A673 (cell line): Measurements from ENCODE around the gene HSPB3.

Experiments
- EZH2 ChIP-seq: fragments of 200-600 bp; sonication (generic); IDR thresholded peaks from 2 replicates; pipeline ENCODE4 v1.6.1; 2017; ENCODE audit warnings: borderline replicate concordance, low read depth, mild to moderate bottlenecking, mixed read lengths, antibody characterized with exemption, low read length; ENCODE audit not compliant: poor library complexity, severe bottlenecking
- TF ChIP-seq, protein P1 (sequence below): fragments of 300-800, 200-600 bp; sonication (generic); conservative IDR thresholded peaks from 2 replicates; pipeline ENCODE4 v1.5.1; 2017; ENCODE audit warnings: low read depth, mild to moderate bottlenecking, antibody characterized with exemption, low read length, moderate library complexity, mixed read lengths

DNA sequence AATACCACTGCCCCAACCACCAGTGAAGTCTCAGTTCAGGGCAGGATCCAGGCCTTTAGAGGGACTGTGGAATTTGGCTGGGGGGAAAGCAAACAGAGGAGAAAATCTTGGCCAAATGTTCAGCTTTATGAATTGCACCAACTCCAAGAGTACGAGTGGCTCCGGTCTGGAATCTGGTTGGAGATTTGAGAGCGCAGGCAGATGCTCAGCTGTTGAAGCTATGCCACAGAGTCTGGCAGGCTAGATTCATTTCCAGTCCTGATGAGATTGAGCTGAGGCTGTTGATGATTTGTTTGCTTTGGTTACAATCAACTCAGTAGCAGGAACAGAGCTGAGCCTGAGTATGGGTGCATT, 9.1 kb upstream of the HSPB3 start:
- TF ChIP-seq, protein P1, sequence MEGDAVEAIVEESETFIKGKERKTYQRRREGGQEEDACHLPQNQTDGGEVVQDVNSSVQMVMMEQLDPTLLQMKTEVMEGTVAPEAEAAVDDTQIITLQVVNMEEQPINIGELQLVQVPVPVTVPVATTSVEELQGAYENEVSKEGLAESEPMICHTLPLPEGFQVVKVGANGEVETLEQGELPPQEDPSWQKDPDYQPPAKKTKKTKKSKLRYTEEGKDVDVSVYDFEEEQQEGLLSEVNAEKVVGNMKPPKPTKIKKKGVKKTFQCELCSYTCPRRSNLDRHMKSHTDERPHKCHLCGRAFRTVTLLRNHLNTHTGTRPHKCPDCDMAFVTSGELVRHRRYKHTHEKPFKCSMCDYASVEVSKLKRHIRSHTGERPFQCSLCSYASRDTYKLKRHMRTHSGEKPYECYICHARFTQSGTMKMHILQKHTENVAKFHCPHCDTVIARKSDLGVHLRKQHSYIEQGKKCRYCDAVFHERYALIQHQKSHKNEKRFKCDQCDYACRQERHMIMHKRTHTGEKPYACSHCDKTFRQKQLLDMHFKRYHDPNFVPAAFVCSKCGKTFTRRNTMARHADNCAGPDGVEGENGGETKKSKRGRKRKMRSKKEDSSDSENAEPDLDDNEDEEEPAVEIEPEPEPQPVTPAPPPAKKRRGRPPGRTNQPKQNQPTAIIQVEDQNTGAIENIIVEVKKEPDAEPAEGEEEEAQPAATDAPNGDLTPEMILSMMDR, result no peak
- TF ChIP-seq EZH2, result no peak
